GM18868 (cell line): Measurements from ENCODE around the gene TMEM72.

Experiments
- ATAC-seq: cut with Tn5 transposase; IDR thresholded peaks from one replicate; pipeline ENCODE4 v1.9.1; 2021; ENCODE audit warnings: mild to moderate bottlenecking, moderate library complexity; ENCODE audit not compliant: unreplicated experiment

TMEM72 gene

GRCh38 chr10:44889834-44890233 is 21.3 kb upstream of the TMEM72 start:
- no peak for ATAC-seq

- no peak for ATAC-seq
Observed at GRCh38 chr10:44890696-44891563, 20.2 kb upstream of the TMEM72 start.

GRCh38 chr10:44891721-44892120 is 19.4 kb upstream of the TMEM72 start:
- ATAC-seq, result no peak

DNA sequence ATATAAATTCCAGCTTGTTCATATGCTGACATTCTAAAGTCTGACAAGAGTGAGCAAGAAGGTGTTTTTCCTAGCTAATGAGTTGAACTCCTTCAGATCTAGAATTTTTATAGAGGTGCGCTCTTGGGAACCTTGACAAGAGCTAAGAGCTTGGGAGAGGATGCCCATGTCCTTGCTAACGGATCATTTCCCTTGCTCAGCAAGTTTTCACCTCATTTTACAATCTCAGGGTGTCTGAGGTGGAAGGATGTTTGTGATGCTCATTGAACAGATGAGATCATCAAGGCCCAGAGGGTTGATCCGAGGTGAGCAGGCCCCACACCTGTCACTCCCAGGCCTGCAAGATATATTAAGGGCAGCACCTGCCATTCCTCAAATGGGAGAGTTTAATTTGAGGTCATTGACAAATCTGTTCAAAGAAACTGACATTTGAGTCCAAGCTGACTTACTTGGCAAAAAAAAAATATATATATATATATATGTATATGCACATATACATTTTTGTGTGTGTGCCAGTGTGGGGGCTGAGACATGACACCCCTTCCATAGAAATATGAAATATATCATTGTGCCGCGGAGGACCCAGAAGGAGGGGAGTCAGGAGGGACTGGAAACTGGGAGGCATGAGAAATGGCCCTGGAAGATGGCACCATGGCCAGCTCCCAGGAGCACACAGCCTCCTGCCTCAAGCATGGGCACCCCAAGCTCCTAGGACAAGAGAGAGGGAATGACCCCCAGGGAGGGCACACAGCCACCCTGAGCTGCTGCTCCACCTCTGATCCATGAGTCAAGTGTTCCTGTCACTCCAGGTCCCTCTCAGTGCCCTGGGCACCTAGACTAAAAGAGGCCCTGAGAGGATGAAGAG is 17.3 kb upstream of the TMEM72 start:
- ATAC-seq, result no peak

DNA sequence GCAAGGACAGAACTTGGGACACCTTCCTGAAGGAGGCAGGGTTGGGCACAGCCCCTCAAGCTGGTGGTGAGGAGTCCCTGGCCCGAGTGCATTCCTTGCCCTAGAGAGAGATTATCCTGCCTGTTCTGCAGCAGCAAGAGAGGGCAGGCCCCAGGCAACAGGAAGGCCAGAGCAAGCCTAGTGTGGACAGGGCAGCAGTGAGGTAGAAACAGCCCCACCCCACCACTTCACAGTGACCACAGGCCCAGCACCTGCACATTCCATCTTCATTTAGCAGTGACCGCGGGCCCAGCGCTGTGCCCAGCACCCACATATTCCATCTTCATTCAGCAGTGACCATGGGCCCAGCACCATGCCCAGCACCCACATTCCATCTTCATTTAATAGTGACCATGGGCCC is 16.4 kb upstream of the TMEM72 start:
- ATAC-seq, result no peak

DNA sequence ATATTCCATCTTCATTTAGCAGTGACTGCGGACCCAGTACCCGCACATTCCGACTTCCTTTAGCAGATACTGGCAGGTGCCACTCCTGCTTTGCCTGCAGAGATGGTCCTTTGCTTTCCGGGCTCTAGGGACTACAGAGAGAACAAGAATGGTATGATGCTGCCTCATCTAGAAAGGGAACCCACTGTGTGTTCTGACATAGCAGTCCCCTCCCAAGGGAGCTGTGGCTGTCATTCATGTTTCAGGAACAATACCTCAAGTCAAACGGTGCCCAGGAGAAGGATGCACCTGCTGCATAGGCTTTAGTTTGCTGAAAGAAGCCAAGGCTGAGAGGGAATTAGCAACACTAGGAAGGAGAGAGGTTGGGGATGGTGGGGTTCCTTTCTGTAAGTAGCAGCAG is 15.9 kb upstream of the TMEM72 start:
- no peak for ATAC-seq

DNA sequence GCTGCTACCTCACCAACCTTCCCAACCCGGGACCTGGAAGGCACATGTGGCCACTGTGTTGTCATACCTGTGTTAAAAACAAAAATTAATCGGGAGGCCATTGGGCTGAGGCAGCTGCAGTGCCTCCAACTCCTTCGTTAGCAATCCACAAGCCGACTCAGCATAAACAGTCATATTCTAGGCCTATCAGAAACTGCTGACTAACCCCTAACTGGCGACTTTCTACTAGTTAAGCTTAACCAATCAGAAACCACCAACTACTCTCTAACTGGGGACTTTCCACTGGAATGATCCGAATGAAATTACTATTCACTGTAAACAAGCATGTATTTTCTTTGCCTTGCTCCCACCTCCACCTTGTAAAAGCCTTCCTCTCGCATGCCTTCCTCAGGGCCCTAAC is 14.1 kb upstream of the TMEM72 start:
- ATAC-seq, result no peak

- ATAC-seq, result no peak
Observed at GRCh38 chr10:44898665-44899064, 12.5 kb upstream of the TMEM72 start.

GRCh38 chr10:44899450-44900080 is 11.6 kb upstream of the TMEM72 start:
- no peak for ATAC-seq

DNA sequence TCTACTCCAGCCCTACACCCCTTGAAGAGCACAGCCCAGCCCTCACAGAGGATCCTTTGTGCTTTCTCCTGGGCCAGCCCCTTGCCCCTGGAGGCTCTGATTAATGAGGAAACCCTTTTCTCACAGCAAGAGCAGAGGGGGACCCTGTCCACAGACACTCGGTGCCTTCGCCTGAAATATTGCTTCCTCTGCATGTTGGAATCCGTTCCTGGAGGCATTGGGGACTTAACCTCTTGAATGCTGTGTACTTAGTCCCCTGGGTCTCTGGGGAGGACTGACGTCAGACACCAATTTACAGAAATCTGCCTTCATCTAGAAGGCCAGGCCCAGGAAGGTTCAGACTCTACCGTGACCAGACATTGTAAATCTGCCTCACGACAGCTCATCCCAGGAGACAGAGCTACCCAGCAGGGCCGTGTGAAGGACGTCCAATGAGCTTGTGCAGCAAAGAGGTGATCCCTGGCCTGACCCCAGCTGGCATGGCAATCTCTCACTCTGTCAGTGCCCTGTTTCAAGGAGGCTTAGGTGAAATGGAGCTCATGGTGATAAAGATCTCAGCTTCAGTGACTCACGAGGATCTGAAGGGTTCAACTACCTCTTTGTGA is 8.1 kb upstream of the TMEM72 start:
- no peak for ATAC-seq

GRCh38 chr10:44906486-44906885 is 4.7 kb upstream of the TMEM72 start:
- no peak for ATAC-seq

GRCh38 chr10:44907556-44907955 is 3.6 kb upstream of the TMEM72 start:
- ATAC-seq, result no peak

GRCh38 chr10:44908066-44908749 is 2.9 kb upstream of the TMEM72 start:
- ATAC-seq, result no peak

GRCh38 chr10:44908936-44909630 is 2.1 kb upstream of the TMEM72 start:
- no peak for ATAC-seq

GRCh38 chr10:44909910-44910309 is 1.2 kb upstream of the TMEM72 start:
- no peak for ATAC-seq

- no peak for ATAC-seq
Observed at GRCh38 chr10:44910602-44911001, 535 bp upstream of the TMEM72 start.

GRCh38 chr10:44911951-44912350 is 814 bp downstream of the TMEM72 start:
- ATAC-seq, result no peak

DNA sequence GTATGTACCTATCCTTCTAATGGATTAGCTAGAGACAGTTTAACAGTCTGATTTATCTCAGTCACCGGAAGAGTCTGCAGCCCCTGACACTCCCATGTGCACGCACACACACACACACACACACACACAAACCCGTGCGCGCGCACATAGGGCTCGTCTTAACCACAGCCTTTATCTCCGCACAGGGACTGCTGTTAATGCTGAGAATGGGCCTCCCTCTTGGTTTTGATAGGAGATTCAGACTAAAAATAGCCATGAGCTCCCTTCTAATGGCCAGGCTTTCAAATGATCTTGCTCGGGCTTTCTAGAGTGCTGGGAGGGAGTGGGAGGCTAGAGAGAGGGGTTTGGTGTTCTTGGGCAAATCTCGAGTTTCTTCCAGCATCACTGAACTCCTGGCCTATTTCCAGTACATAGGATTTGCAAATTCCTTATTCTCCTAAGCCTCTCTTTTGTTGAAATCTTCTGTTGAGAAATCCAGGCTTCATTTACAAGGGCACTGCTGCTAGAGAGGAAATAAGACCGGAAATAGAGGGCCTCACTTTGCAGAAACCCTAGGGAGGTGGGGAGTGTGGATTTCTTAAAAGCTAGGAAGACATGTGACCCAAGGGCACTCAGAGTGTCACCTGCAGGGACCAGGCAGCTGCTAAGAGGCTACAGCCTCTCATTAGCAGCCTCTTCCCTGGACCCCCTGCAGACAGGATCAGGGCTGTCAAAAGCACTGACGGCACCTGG is 2.4 kb downstream of the TMEM72 start:
- no peak for ATAC-seq

DNA sequence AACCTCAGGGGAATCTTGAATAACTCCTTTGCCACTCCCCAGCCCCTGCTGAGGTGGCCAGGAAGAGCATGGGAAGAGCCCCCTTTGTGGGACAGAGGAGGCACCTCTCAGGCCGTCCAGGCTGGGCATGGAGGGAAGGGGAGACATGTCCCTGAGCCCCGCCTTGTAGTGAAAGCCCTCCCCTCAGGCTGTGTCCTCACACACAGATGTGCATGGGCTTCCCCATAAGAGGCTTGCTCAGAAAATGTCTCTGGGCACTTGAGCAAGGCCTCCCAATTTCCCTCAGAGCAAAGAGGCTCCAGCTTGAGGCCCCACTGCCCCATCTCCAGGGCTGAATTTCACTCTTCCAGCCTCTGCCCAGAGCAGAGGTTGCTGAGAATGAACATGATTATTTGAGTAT is 3.8 kb downstream of the TMEM72 start:
- ATAC-seq, result no peak
